GM12872 (cell line): ENCODE measurements around the gene KASH5.

Source experiments
- TF ChIP-seq, protein P1 (sequence below): IDR thresholded peaks from 3 replicates; pipeline ENCODE4 v1.5.1; 2011; ENCODE audit warnings: low read depth, mild to moderate bottlenecking, low read length, moderate library complexity; ENCODE audit not compliant: insufficient read depth

The KASH5 gene

DNA sequence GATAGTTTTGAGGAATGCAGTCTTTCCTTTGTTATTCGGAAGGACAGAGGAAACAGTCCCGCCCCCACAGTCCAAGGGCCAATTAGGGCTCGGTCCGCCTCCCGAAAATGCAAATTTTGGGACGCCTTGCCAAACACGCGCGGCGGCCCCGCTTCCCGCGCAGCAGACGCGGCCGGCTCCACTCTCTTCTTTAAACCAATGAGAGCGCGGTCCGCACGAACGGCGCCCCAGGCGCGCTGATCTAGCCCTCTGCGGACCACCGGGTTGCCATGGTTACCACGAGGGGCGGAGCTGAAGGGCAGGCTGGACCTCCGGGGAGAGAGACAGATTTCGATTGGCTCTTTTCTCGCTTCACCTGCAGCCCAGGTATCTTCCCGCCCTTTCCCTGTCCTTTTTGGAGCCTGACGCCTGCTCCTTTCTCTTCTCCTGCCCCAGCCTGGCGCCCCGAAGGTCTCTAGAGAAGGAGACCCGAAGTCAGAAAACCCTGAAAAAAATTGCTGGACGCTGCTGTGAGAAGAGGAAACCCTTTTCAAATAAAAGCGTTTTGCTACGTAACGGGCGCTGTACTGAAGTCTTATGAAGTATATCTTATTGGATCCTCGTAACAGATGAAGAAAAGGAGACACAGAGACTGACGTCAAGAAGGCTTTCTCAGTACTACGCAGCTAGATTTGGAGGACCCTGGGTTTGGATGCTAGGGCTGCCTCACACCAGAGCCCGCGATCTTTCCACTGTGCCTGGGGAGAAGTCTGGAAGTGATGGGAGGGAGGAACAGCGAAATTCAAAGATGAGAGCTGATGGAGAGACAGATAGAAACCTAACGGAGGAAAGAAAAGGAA, 33.2 kb downstream of the KASH5 start:
- TF ChIP-seq, protein P1, sequence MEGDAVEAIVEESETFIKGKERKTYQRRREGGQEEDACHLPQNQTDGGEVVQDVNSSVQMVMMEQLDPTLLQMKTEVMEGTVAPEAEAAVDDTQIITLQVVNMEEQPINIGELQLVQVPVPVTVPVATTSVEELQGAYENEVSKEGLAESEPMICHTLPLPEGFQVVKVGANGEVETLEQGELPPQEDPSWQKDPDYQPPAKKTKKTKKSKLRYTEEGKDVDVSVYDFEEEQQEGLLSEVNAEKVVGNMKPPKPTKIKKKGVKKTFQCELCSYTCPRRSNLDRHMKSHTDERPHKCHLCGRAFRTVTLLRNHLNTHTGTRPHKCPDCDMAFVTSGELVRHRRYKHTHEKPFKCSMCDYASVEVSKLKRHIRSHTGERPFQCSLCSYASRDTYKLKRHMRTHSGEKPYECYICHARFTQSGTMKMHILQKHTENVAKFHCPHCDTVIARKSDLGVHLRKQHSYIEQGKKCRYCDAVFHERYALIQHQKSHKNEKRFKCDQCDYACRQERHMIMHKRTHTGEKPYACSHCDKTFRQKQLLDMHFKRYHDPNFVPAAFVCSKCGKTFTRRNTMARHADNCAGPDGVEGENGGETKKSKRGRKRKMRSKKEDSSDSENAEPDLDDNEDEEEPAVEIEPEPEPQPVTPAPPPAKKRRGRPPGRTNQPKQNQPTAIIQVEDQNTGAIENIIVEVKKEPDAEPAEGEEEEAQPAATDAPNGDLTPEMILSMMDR, result no peak

DNA sequence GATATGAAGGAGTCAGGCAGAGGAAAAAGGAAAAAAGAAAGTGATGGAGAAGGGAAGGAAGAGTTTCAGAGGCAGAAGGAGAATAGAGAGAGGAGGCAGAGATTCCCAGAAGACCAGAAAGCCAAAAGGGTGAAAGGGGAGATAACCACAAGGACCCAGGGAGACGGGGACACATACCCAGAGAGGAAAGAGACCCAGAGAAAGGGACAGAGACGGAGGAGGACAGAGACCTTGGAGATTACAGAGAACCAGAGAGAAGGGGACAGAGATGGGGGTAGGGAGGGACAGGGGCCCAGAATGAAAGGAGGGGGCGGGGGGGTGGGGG, 33.8 kb downstream of the KASH5 start:
- TF ChIP-seq, protein P1, result no peak

DNA sequence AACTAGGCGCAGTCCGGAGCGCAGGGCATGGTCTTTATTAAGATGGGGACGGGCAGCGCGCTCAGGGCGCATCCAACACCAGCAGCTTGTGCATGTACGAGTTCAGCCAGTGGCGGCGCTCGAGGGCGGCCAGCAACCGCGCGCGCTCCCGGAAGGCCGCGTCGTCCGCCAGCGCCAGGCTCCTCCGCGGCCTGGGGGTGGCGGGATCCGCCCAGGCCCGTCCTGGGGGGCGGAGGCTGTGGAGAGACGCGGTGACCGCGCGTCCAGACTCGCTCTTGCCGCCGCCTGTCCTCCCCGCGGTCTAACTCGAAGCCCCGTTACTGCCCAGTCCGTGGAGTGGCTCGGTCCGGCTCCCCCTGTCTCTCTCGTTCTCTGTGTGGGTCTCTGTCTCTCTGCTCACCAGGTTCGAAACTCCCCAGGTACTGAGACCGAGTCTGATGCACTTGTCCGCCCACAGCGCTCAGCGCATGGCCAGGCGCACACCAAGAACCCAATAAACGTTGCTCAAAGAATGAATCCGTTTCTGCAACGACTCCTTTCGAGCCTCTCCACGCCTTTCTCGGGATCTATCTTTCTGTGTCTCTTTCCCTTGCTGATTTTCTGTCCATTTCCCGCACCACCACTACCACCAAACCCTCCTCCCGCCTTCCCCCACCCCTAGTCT, 34.5 kb downstream of the KASH5 start:
- TF ChIP-seq, protein P1, result peak; percentile 45; the same call in 2 of the 3 replicates

GRCh38 chr19:49423071-49423984, 35.3 kb downstream of the KASH5 start, which contains the start of gene PTH2:
Gene PTH2, minus strand, starts transcription at chr19:49423441. Its CDS starts 102 bp downstream, at chr19:49423339.
- TF ChIP-seq, protein P1, result no peak

DNA sequence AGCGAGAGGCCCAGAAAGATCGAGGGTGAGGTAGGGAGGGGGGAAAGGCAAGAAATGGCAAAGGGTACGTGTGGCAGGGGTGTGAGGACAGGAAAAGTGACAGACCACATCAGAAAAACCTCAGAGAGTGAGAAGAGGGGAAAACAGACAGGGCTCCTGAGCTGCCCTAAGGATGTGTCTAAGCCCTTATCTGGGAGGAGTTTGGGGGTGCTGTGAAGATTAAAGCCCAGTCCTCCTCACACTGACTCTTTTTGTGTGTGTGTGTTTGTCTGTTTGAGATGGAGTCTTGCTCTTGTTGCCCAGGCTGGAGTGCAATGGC, 35.9 kb downstream of the KASH5 start:
- TF ChIP-seq, protein P1, result no peak

DNA sequence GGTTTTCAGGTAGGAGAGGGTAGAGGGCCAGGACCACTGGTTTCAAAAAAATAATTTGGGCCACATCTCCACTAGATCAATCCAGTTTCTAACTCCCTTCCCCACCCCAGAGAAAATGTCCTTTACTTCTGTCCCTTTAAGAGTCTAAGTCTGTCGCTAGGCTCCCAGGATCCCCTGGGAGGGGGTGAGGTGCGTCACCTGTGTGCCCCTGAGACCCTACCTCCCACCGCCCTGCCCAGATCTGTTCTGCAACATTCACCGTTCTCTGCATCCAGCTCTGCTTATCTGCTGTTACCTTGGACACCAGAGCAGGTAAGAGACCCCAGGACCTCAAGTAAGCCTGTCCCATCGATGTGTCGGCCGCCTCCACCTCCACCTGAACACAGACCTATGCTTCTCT, 37.1 kb downstream of the KASH5 start, which contains the start of gene GFY:
GFY (plus strand) TSS at position 211 of the 400 bp plus-strand sequence. CDS start 1,043 bp downstream, outside the sequence.
- TF ChIP-seq, protein P1, result no peak

DNA sequence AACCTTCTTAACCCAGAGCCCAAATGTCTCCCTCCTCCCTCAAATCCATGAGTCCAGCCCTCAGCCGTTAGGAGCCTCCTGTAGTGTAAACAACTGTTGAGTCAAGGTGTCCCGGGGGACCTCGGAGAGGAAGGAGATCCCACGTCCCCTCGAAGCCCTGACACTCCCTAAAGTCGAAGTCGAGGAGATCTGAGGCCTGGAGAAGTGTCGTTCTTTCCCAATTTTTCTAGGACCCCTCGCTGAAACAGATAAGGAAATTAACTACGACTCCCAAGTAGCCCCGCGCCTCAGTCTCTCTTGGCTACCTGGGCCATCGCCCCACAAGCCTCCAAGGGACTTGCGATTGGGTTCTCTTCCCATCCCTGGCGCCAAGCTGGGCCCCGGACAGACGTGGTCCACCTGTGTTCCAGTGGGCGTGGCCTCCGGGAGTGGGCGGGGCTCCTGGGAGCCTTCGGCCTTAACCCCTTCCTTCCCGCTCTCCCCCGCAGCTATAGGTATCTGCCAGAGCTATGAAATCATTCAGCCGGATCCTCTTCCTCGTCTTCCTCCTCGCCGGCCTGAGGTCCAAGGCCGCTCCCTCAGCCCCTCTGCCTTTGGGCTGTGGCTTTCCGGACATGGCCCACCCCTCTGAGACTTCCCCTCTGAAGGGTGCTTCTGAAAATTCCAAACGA, 38.0 kb downstream of the KASH5 start:
- TF ChIP-seq, protein P1, result no peak
